ENCODE results near the gene IL1A. TPM values are rescaled to one million over a fixed set of nuclear protein-coding genes. Genes with fewer than 3 reads are reported as not detected.

IL1A gene
- total RNA-seq, 1 donor from 2014 or later, result 4.4 TPM

- H3K27ac Mint-ChIP-seq, result no peak overlapping the region
- H3K4me3 Mint-ChIP-seq, result no peak overlapping the region
- H3K4me1 Mint-ChIP-seq, result peaks cover 30% of the 10 kb centered on the region
- no peaks in the 10 kb centered on the region for H3K27me3 Mint-ChIP-seq (ENCODE audit: low read depth)
- no peak for DNase-seq (ENCODE audit: low spot score in 2 of 2, unreplicated experiment in 2 of 2)
- no peaks in the 10 kb centered on the region for H3K9me3 Mint-ChIP-seq
- no peaks in the 10 kb centered on the region for H3K36me3 Mint-ChIP-seq
- no peak for TF ChIP-seq CTCF (IDR thresholded peaks at IDR 0.05; ENCODE audit: unreplicated experiment)
Observed at GRCh38 chr2:112831513-112831845, 47.2 kb upstream of the IL1A start.

GRCh38 chr2:112830682-112831512 is 46.6 kb upstream of the IL1A start:
- DNase-seq (ENCODE audit: low spot score in 2 of 2, unreplicated experiment in 2 of 2), result no peak
- Mint-ChIP-seq H3K4me1 (peaks cover 25% of the 10 kb centered on the region), H3K4me3 (no peak overlapping the region), H3K27me3 (ENCODE audit: low read depth) (no peaks in the 10 kb centered on the region), H3K27ac (no peak overlapping the region), H3K36me3 (no peaks in the 10 kb centered on the region), H3K9me3 (no peaks in the 10 kb centered on the region)
- TF ChIP-seq CTCF (IDR thresholded peaks at IDR 0.05; ENCODE audit: unreplicated experiment), result no peak

- H3K9me3 Mint-ChIP-seq, result no peaks in the 10 kb centered on the region
- DNase-seq (ENCODE audit: low spot score in 2 of 2, unreplicated experiment in 2 of 2), result no peak
- TF ChIP-seq CTCF (IDR thresholded peaks at IDR 0.05; ENCODE audit: unreplicated experiment), result no peak
- no peak overlapping the region for H3K27ac Mint-ChIP-seq
- H3K4me1 Mint-ChIP-seq, result peaks cover 25% of the 10 kb centered on the region
- no peak overlapping the region for H3K4me3 Mint-ChIP-seq
- H3K36me3 Mint-ChIP-seq, result no peaks in the 10 kb centered on the region
- H3K27me3 Mint-ChIP-seq (ENCODE audit: low read depth), result no peaks in the 10 kb centered on the region
Observed at GRCh38 chr2:112829961-112830681, 45.8 kb upstream of the IL1A start.

GRCh38 chr2:112829101-112829960 is 45.0 kb upstream of the IL1A start:
- no peak overlapping the region for H3K27ac Mint-ChIP-seq
- no peaks in the 10 kb centered on the region for H3K9me3 Mint-ChIP-seq
- DNase-seq (ENCODE audit: low spot score in 2 of 2, unreplicated experiment in 2 of 2), result no peak
- no peak overlapping the region for H3K4me3 Mint-ChIP-seq
- H3K27me3 Mint-ChIP-seq (ENCODE audit: low read depth), result no peaks in the 10 kb centered on the region
- H3K36me3 Mint-ChIP-seq, result no peaks in the 10 kb centered on the region
- peaks cover 19% of the 10 kb centered on the region for H3K4me1 Mint-ChIP-seq
- TF ChIP-seq CTCF (IDR thresholded peaks at IDR 0.05; ENCODE audit: unreplicated experiment), result no peak

- Mint-ChIP-seq H3K27ac (no peak overlapping the region), H3K4me3 (no peak overlapping the region), H3K9me3 (no peaks in the 10 kb centered on the region), H3K27me3 (ENCODE audit: low read depth) (peaks cover under 1% of the 10 kb centered on the region), H3K36me3 (no peaks in the 10 kb centered on the region), H3K4me1 (peaks cover 13% of the 10 kb centered on the region)
- TF ChIP-seq CTCF (IDR thresholded peaks at IDR 0.05; ENCODE audit: unreplicated experiment), result no peak
- no peak for DNase-seq (ENCODE audit: low spot score in 2 of 2, unreplicated experiment in 2 of 2)
Observed at GRCh38 chr2:112828251-112828691, 44.0 kb upstream of the IL1A start.
